ENCODE data around the gene NUP188.

Gene NUP188

GRCh38 chr9:128945798-128946501, 1.5 kb upstream of the NUP188 start:
- H3K4me3 ChIP-seq (ENCODE audit: low read depth, low read length): no peak overlapping the region
- CTCF ChIA-PET: interaction anchor here (0.6 to 2.6 kb wide), 4 partner anchors 10 to 120 kb away, joined by 3 to 8 read pairs (median 3); no protein-coding TSS in a partner anchor

More at GRCh38 chr9:128945798-128946501, 1.5 kb upstream of the NUP188 start:
- H3K36me3 ChIP-seq (ENCODE audit: control insufficient read depth in 2 of 2, insufficient read depth in 1 of 2, low read length in 2 of 2): peaks cover 12 to 26% of the 10 kb centered on the region in 2 experiments; a peak in 2 of 3 replicates
- H3K4me1 ChIP-seq (ENCODE audit: control insufficient read depth, insufficient read depth, low read length): no peaks in the 10 kb centered on the region
- H3K9me3 ChIP-seq (ENCODE audit: control insufficient read depth, insufficient read depth, low read depth, low read length): no peaks in the 10 kb centered on the region
- no peak for TF ChIP-seq ZNF37A (tag by site-specific recombination; IDR thresholded peaks at IDR 0.05)
- no peak for TF ChIP-seq PRDM2 (tag by site-specific recombination; IDR thresholded peaks at IDR 0.05; ENCODE audit: borderline replicate concordance)
- no peak for TF ChIP-seq ZFP3 (tag by site-specific recombination; IDR thresholded peaks at IDR 0.05; ENCODE audit: low read depth)
- no peak for TF ChIP-seq ZNF214 (tag by site-specific recombination; IDR thresholded peaks at IDR 0.05; ENCODE audit: borderline replicate concordance)
- no peak for TF ChIP-seq ZNF341 (tag by site-specific recombination; IDR thresholded peaks at IDR 0.05; ENCODE audit: low read depth)
- no peak for TF ChIP-seq ZNF248 (tag by site-specific recombination; IDR thresholded peaks at IDR 0.05)
- no peak for TF ChIP-seq OSR2 (tag by site-specific recombination; IDR thresholded peaks at IDR 0.05)
- no peak for TF ChIP-seq WT1 (tag by site-specific recombination; IDR thresholded peaks at IDR 0.05)
- no peak for TF ChIP-seq KLF8 (tag by site-specific recombination; IDR thresholded peaks at IDR 0.05)
- TF ChIP-seq ZNF398 (tag by site-specific recombination; IDR thresholded peaks at IDR 0.05): no peak
- TF ChIP-seq ZNF23 (tag by site-specific recombination; IDR thresholded peaks at IDR 0.05; ENCODE audit: borderline replicate concordance): no peak
- TF ChIP-seq FEZF1 (tag by site-specific recombination; IDR thresholded peaks at IDR 0.05): no peak
- no peak for TF ChIP-seq ZNF155 (tag by site-specific recombination; IDR thresholded peaks at IDR 0.05)
- TF ChIP-seq ZFP41 (tag by site-specific recombination; IDR thresholded peaks at IDR 0.05; ENCODE audit: borderline replicate concordance): no peak
- no peak for TF ChIP-seq ZNF513 (tag by site-specific recombination; IDR thresholded peaks at IDR 0.05)
- no peak overlapping the region for H3K27ac ChIP-seq (ENCODE audit: extremely low read depth, low read depth, low read length)
- POLR2A ChIA-PET: no interaction called here

Measured in HEK293 (cell line).